ENCODE measurements around the gene ZDHHC16.

ZDHHC16 gene

DNA sequence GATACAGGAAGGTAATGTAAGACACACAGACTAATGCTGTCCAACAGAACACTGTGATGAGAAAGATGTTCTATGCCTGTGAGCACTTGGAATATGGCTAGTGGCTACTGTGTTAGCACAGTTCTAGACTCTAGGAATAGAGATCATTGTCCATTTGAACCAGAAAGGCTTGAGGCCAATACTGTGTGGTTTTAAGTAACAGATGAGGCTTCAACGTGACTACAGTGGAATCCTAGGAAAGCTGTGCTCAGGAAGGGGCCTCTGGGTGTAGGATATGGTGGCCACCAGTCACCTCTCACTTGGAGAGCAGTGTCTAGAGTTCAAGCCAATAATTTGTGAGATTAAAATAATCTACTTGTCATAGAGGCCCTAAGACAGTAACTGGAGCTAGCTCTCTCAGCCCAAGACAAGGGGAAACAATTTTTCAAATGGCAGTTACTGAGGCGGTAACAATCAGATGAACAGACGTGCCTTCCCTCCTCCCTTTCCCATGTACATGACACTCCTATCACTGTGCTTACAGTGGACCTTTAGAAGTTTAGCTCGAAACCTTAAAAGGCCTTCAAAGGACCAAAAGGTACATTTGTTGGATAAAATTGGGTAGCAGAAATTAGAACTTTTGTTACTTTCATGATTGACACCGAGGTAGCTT lies 10.2 kb downstream of the ZDHHC16 start:
- H4K5ac ChIP-seq (ENCODE audit: low read length), result no peak overlapping the region
- no peaks in the 10 kb centered on the region for H3K27me3 ChIP-seq (ENCODE audit: insufficient read depth, low read length, poor library complexity)
- no peak overlapping the region for H3K4me2 ChIP-seq (ENCODE audit: low read length)
- H3K56ac ChIP-seq (ENCODE audit: low read length), result no peak overlapping the region
- H3K4ac ChIP-seq (ENCODE audit: low read depth, low read length), result no peak overlapping the region
- no peaks in the 10 kb centered on the region for H3K4me1 ChIP-seq (ENCODE audit: control insufficient read depth, low read depth, low read length)
- H3K36me3 ChIP-seq (ENCODE audit: control insufficient read depth, insufficient read depth, low read length), result peaks cover 19% of the 10 kb centered on the region
- no CpG with 5 or more reads among the region's 5 CpGs for WGBS (ENCODE audit: extremely low coverage, insufficient coverage, low lambda C conversion rate)
- H3K18ac ChIP-seq (ENCODE audit: low read length), result no peak overlapping the region
- no peak overlapping the region for H2AK5ac ChIP-seq (ENCODE audit: low read length)
- H3K79me1 ChIP-seq (ENCODE audit: low read length), result peaks cover 6% of the 10 kb centered on the region
- DNase-seq, result no peak
- no peak overlapping the region for H2BK15ac ChIP-seq (replicated peaks; ENCODE audit: low read depth)
- no peak overlapping the region for H2BK5ac ChIP-seq (ENCODE audit: low read length)
- H3K23ac ChIP-seq (ENCODE audit: low read length), result no peak overlapping the region
- no peak overlapping the region for H2BK120ac ChIP-seq (ENCODE audit: low read depth, low read length)
- H3K27ac ChIP-seq (ENCODE audit: low read depth, low read length), result no peak overlapping the region
- H4K8ac ChIP-seq (ENCODE audit: low read depth, low read length), result no peak overlapping the region
- H3K79me2 ChIP-seq (ENCODE audit: control insufficient read depth, insufficient read depth, low read length), result no peaks in the 10 kb centered on the region
- no peak overlapping the region for H3K9ac ChIP-seq (ENCODE audit: low read length)
- H3K4me3 ChIP-seq (ENCODE audit: low read length), result no peak overlapping the region

DNA sequence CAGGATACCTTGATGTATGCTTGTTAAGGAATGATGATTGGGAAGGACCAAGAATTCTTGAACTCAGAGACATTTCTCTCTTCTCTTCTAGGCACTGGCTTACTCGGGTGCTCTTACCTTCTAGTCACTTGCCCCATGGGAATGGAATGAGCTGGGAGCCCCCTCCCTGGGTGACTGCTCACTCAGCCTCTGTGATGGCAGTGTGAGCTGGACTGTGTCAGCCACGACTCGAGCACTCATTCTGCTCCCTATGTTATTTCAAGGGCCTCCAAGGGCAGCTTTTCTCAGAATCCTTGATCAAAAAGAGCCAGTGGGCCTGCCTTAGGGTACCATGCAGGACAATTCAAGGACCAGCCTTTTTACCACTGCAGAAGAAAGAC lies 10.7 kb downstream of the ZDHHC16 start:
- no CpG with 5 or more reads among the region's 3 CpGs for WGBS (ENCODE audit: extremely low coverage, insufficient coverage, low lambda C conversion rate)
- Histone ChIP-seq H3K79me1 (ENCODE audit: low read length) (peaks cover 3% of the 10 kb centered on the region), H2AK5ac (ENCODE audit: low read length) (no peak overlapping the region), H3K18ac (ENCODE audit: low read length) (no peak overlapping the region), H3K56ac (ENCODE audit: low read length) (no peak overlapping the region), H3K36me3 (ENCODE audit: control insufficient read depth, insufficient read depth, low read length) (peaks cover 23% of the 10 kb centered on the region), H2BK120ac (ENCODE audit: low read depth, low read length) (no peak overlapping the region), H3K27ac (ENCODE audit: low read depth, low read length) (no peak overlapping the region), H4K5ac (ENCODE audit: low read length) (no peak overlapping the region), H3K4me3 (ENCODE audit: low read length) (no peak overlapping the region), H3K4ac (ENCODE audit: low read depth, low read length) (no peak overlapping the region), H2BK5ac (ENCODE audit: low read length) (no peak overlapping the region), H3K23ac (ENCODE audit: low read length) (no peak overlapping the region), H3K27me3 (ENCODE audit: insufficient read depth, low read length, poor library complexity) (no peaks in the 10 kb centered on the region), H3K4me2 (ENCODE audit: low read length) (no peak overlapping the region), H3K4me1 (ENCODE audit: control insufficient read depth, low read depth, low read length) (no peaks in the 10 kb centered on the region), H3K9ac (ENCODE audit: low read length) (no peak overlapping the region), H2BK15ac (replicated peaks; ENCODE audit: low read depth) (no peak overlapping the region), H3K79me2 (ENCODE audit: control insufficient read depth, insufficient read depth, low read length) (no peaks in the 10 kb centered on the region), H4K8ac (ENCODE audit: low read depth, low read length) (no peak overlapping the region)
- DNase-seq, result no peak

DNA sequence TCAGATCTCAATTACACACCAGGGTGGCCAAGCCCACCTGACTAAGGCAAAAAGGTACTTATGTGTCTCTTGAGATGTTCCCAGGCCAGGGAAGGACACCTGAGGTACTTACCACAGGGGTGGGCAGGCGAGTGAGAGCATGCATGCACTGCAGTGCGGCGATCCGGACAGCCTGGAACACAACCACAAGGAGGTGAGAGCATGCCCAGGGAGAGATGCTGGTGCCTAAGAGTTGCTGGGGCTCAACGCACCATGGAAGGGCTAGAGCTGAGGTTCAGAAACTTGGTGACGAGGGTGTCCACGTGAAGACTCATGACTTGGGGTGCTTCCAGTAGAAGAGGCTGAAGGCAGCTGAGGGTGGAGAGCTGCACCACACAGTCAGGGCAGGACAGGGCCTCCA lies 13.1 kb downstream of the ZDHHC16 start:
- no peak for DNase-seq
- Histone ChIP-seq H2BK15ac (replicated peaks; ENCODE audit: low read depth) (no peak overlapping the region), H3K4me3 (ENCODE audit: low read length) (no peak overlapping the region), H3K56ac (ENCODE audit: low read length) (no peak overlapping the region), H3K4ac (ENCODE audit: low read depth, low read length) (no peak overlapping the region), H3K36me3 (ENCODE audit: control insufficient read depth, insufficient read depth, low read length) (peaks cover 32% of the 10 kb centered on the region), H2AK5ac (ENCODE audit: low read length) (no peak overlapping the region), H3K9ac (ENCODE audit: low read length) (no peak overlapping the region), H3K79me1 (ENCODE audit: low read length) (no peaks in the 10 kb centered on the region), H2BK120ac (ENCODE audit: low read depth, low read length) (no peak overlapping the region), H3K4me2 (ENCODE audit: low read length) (no peak overlapping the region), H3K27me3 (ENCODE audit: insufficient read depth, low read length, poor library complexity) (no peaks in the 10 kb centered on the region), H3K4me1 (ENCODE audit: control insufficient read depth, low read depth, low read length) (no peaks in the 10 kb centered on the region), H3K18ac (ENCODE audit: low read length) (no peak overlapping the region), H3K79me2 (ENCODE audit: control insufficient read depth, insufficient read depth, low read length) (no peaks in the 10 kb centered on the region), H4K8ac (ENCODE audit: low read depth, low read length) (no peak overlapping the region), H3K23ac (ENCODE audit: low read length) (no peak overlapping the region), H3K27ac (ENCODE audit: low read depth, low read length) (no peak overlapping the region), H4K5ac (ENCODE audit: low read length) (no peak overlapping the region), H2BK5ac (ENCODE audit: low read length) (no peak overlapping the region)
- no CpG with 5 or more reads among the region's 7 CpGs for WGBS (ENCODE audit: extremely low coverage, insufficient coverage, low lambda C conversion rate)

DNA sequence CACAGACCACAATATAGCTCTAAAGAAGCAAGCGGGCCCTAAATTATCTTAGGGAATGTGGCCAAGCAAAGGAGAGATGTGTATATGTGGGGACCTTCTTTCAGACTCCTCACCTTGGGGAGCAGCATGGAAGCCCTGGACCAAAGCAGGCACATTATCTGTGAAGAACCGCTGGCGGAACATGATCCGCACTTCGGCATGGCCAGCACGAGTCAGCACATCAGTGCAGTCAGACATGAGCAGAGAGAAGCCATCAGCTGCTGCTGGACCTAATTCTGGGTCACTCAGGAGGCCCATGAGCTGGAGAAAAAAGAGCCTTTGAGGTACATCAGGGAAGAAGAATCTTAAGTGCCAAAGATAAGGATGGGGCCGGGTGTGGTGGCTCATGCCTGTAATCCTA lies 14.0 kb downstream of the ZDHHC16 start:
- H3K23ac ChIP-seq (ENCODE audit: low read length), result no peak overlapping the region
- no peak overlapping the region for H3K4me3 ChIP-seq (ENCODE audit: low read length)
- H2BK15ac ChIP-seq (replicated peaks; ENCODE audit: low read depth), result no peak overlapping the region
- no peaks in the 10 kb centered on the region for H3K4me1 ChIP-seq (ENCODE audit: control insufficient read depth, low read depth, low read length)
- H3K27ac ChIP-seq (ENCODE audit: low read depth, low read length), result no peak overlapping the region
- no peaks in the 10 kb centered on the region for H3K79me1 ChIP-seq (ENCODE audit: low read length)
- peaks cover 32% of the 10 kb centered on the region for H3K36me3 ChIP-seq (ENCODE audit: control insufficient read depth, insufficient read depth, low read length)
- no peak overlapping the region for H3K9ac ChIP-seq (ENCODE audit: low read length)
- H3K4me2 ChIP-seq (ENCODE audit: low read length), result no peak overlapping the region
- H3K18ac ChIP-seq (ENCODE audit: low read length), result no peak overlapping the region
- no peak overlapping the region for H3K56ac ChIP-seq (ENCODE audit: low read length)
- no peaks in the 10 kb centered on the region for H3K79me2 ChIP-seq (ENCODE audit: control insufficient read depth, insufficient read depth, low read length)
- no peak overlapping the region for H2BK120ac ChIP-seq (ENCODE audit: low read depth, low read length)
- no peak overlapping the region for H3K4ac ChIP-seq (ENCODE audit: low read depth, low read length)
- H4K5ac ChIP-seq (ENCODE audit: low read length), result no peak overlapping the region
- no peak overlapping the region for H2BK5ac ChIP-seq (ENCODE audit: low read length)
- H2AK5ac ChIP-seq (ENCODE audit: low read length), result no peak overlapping the region
- DNase-seq, result no peak
- no peak overlapping the region for H4K8ac ChIP-seq (ENCODE audit: low read depth, low read length)
- WGBS (ENCODE audit: extremely low coverage, insufficient coverage, low lambda C conversion rate), result no CpG with 5 or more reads among the region's 7 CpGs
- no peaks in the 10 kb centered on the region for H3K27me3 ChIP-seq (ENCODE audit: insufficient read depth, low read length, poor library complexity)

DNA sequence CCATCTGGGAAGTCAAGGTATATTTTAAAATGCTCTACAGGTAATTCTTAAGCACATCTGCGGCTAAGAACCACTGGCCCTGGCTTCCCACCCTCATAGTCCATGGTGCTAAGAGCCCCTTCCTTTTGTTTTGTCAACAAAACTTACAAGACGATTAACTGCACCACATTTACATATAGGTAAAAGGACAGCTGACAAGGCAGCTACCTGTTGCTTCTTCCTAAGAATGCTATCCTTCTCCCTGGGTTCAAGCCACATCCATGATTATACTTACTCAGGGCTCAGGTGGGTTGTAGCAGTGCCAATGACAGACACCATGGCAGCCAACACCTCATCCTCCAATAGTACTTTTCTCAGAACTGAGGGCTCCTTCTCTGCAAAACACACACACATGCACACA lies 16.3 kb downstream of the ZDHHC16 start:
- Histone ChIP-seq H3K79me1 (ENCODE audit: low read length) (no peaks in the 10 kb centered on the region), H3K27ac (ENCODE audit: low read depth, low read length) (no peak overlapping the region), H3K4me3 (ENCODE audit: low read length) (no peak overlapping the region), H2BK5ac (ENCODE audit: low read length) (no peak overlapping the region), H3K4me1 (ENCODE audit: control insufficient read depth, low read depth, low read length) (no peaks in the 10 kb centered on the region), H2BK15ac (replicated peaks; ENCODE audit: low read depth) (no peak overlapping the region), H2BK120ac (ENCODE audit: low read depth, low read length) (no peak overlapping the region), H3K4me2 (ENCODE audit: low read length) (no peak overlapping the region), H4K5ac (ENCODE audit: low read length) (no peak overlapping the region), H3K79me2 (ENCODE audit: control insufficient read depth, insufficient read depth, low read length) (no peaks in the 10 kb centered on the region), H3K18ac (ENCODE audit: low read length) (no peak overlapping the region), H3K4ac (ENCODE audit: low read depth, low read length) (no peak overlapping the region), H3K9ac (ENCODE audit: low read length) (no peak overlapping the region), H4K8ac (ENCODE audit: low read depth, low read length) (no peak overlapping the region), H3K56ac (ENCODE audit: low read length) (no peak overlapping the region), H3K36me3 (ENCODE audit: control insufficient read depth, insufficient read depth, low read length) (peaks cover 35% of the 10 kb centered on the region), H3K27me3 (ENCODE audit: insufficient read depth, low read length, poor library complexity) (no peaks in the 10 kb centered on the region), H2AK5ac (ENCODE audit: low read length) (no peak overlapping the region), H3K23ac (ENCODE audit: low read length) (no peak overlapping the region)
- WGBS (ENCODE audit: extremely low coverage, insufficient coverage, low lambda C conversion rate), result no CpG with 5 or more reads among the region's 2 CpGs
- DNase-seq, result no peak

All from mesendoderm (in vitro differentiated cells).